Stimulated activated CD8-positive, alpha-beta memory T cell treated with anti-CD3 and anti-CD28 coated beads, Interleukin-4, amount 100 ng/mL, for 24 hours (primary cell): ENCODE measurements around the gene UXT.
"Not testable (repeated sequence)": the region's sequence is repeated elsewhere in the genome, so short reads cannot be mapped to it uniquely, and the experiment has no call there.

Source experiments
- DNase-seq: peaks from one replicate; pipeline ENCODE4 v3.0.0-alpha.2; 2020; ENCODE audit warnings: low read depth

Gene UXT, protein sequence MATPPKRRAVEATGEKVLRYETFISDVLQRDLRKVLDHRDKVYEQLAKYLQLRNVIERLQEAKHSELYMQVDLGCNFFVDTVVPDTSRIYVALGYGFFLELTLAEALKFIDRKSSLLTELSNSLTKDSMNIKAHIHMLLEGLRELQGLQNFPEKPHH

GRCh38 chrX:47658684-47659420, at the start of gene UXT:
Gene UXT, minus strand, starts transcription at chrX:47659180. Its CDS starts 253 bp downstream, at chrX:47658927.
- peak; percentile 85 for DNase-seq

DNA sequence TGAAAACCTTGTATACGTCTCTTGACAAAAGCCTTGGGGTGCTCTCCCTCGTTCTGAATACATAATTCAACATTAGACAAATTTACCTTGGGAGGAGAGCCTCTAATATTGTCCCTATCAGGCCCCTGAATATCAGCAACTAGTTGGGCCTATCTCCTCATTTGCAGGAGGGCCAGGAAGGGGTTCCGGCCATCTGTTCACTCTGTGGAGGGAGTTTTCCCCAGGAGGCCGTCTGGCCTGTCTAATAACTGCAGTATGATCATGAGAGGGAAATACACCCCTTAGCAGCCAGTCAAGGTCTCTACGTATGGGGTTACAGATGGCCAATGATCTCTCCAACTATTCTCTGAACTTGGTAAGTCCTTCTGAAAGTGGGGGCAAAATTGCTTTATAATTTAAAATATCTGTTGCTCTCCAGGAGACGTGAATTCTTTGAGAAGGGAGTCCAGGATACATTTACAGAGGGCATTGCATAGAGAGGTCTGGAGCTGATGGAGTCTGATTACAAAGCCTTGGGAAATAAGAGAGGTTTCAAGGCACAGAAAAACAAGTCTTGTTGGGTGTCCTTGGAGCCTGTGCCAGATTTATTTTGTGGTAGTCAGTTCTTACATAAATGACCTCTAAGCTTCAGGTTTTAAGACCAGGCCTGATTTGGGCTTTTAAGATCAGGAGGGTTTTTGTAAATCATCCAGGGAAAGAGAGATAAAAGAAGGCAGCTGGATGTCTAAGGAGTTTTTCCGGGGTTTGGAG, 48.2 kb upstream of the UXT start:
- no peak for DNase-seq

DNA sequence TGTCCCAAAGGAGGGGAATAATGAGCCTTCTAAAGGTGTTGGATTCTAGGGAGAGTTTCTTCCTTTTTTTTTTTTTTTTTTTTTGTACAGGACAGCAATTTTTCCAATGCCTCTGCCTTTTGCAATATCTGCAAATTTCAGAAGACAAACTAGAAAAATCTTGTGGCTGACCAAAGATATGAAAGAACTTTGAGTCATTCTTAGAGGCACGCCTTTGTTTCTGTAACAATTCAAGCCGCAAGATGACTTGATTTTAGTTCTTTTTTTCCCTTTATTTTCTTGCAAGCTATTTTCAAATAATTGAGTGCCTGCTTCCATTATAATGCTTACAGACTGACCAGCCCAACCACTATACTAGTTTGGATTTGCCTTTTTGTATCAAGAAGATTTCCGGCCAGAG, 47.6 kb upstream of the UXT start:
- no peak for DNase-seq

DNA sequence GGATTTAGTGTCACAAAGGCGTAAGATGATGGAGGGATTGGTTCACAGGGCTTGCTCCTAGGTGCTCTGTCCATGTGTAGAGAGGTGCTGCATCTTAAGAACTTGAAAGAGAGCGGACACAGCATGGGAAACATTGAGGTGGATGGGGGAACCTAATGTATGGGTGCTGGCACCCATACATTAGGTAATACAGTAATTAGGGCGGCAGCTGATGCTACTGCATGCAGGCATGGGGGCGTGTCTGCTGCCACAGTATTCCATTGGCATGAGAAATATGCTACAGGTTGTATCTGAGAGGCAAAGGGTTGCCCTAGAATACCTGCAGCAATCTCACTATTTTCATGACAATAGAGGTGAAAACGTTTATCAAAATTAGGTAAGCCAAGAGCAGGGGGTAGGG, 45.8 kb upstream of the UXT start:
- no peak for DNase-seq

DNA sequence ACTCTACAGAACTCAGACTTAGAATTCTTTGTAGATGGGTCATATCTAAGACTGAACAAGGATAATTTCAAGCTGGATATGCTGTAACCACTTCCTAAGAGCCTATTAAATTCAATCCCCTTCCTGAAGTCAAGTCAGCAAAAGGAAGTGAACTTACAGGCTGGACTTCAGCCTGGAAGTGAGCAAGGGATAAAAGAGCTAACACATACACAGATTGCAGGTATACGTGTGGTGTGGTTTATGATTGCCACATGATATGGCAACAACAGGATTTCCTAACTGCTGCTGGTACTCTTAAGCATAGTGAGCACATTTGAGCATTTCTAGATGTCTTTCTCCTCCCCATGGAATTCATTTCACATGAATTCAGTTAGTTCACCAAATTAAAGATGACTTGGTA, 38.2 kb upstream of the UXT start:
- DNase-seq, result no peak

GRCh38 chrX:47690175-47690574, 31.2 kb upstream of the UXT start:
- no peak for DNase-seq

DNA sequence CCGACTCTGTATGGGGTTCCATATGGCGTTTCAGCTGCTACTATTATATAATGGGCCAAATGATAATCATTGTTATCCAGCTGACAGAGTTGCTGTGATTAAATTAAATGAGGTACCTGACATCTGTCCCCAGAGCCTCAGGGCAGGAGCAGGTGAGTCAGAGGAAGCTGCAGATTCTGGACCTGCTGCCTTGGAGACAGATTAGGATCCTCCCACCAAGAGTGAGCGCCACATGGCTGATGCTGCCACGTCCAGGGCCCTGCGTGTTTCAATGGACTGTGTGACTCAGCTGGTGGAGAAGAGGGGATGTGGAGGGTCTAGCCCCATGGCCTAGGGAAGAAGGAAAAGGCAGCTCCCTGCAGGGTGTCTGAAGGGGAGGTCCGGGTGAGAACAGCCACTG, 28.3 kb upstream of the UXT start:
- DNase-seq, result no peak

DNA sequence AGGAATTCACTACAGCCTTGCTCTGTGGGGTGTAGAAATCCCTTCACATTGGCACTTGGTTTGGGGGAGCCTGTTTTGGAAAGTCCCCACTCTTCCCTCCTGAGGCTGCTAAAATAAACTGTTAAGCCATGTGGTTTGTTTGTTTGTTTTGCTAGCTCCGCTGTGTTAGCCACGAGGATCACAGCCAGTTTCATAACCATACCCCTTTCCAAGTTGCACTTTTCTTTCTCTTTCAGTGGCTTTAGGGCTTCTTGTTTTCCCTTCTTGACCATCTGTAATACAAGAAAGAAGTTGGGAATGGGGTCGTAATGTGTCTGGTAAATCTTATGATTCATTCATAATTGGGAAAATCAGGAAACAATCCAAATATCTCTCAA, 24.8 kb upstream of the UXT start:
- no peak for DNase-seq

DNA sequence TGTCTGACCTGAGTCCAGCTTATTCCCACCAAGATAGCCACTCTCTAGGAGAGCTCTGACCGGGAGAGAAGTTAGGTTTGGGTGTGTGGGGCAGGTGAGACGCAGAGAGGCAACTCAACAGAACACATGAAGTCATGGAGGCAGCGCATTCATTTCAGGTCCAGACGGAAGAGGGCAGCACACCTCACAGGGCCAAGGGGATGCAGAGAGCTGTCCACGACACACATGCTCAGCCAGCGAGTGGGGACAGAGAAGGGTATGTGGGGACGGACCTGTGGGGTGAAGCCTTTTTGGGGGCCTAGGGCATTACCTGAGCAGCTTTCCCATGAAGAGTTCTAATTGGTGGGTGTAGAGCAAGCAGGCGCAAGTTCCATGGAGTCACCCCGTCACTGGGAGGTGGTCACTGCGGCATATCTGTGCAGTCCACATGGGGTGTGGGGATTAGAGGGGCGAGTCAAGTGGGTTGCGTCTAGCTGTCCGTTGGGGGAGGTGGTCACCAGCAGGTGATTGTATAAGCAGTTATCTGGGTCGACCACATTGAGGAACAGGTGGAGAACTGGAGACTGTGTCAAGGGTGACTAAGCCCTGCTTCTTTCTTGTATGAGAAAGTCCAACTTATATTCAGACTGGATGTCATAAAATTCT, 24.3 kb upstream of the UXT start:
- DNase-seq, result no peak

DNA sequence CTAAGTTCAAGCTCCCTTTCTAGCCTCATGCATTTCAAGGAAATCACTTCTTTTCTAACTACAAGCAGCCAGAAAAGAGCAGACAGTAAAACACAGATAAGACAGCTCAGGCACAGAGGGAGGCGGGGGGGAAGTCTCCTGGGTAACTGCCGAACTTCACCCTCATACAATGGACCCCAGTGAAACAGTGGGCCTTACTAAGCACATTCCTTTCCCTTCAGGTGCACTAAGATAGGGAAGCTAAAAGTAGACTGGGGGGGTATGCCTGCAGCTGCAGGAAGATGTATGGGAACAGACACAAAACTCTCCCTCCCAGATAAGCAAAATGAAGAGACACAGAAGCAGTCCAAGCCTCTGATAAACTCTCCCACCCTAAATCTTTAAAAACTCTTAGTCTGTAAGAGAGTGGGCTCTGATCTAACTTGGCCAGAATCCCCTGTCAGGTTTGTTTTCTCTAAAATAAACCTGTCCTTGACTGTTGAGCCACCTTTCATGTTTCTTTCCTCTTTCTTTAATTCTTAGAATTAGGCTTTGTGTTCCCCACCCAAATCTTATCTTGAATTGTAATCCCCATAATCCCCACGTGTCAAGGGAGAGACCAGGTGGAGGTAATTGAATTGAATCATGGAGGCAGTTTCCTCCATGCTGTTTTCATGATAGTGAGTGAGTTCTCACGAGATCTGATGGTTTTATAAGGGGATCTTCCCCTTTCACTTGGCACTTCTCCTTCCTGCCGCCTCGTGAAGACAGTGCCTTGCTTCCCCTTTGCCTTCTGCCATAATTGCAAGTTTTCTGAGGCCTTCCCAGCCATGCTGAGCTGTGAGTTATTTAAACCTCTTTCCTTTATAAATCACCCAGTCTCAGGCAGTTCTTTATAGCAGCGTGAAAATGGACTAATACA, 17.2 kb upstream of the UXT start:
- not testable (repeated sequence) for DNase-seq

DNA sequence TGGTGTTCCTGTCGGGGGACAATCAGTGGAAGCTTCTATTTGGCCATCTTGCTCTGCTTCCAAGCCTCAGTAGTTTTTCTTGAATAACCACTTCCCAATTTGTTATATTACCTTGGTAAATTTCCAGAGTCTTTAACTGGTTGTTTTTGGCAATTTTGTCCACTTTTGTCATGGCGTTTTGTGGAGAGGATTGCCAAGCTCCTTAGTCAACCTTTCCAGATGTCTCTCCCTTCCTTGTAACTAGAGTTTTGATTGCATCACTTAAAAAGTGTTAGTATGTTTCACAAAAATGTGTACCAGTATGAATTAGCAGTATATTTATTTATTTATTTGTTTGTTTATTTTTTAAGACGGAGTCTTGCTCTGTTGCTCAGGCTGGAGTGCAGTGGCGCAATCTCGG, 15.8 kb upstream of the UXT start:
- DNase-seq, result no peak

DNA sequence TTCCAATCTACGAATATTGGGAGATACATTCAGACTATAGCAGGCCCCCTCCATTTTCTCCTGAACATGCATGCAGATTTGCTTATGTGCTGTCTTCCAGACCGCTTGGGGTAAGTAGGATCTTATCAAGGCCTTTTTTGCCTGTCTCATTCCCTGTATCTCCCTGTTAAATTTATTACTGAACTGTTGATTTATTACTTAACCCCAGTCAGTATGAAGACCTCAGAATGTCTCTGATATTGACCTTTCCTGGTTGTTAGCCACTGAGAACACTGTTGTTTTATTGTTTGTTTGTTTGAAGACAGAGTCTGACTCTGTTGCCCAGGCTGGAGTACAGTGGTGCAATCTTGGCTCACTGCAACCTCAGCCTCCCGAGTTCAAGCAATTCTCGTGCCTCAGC, 6.8 kb upstream of the UXT start:
- DNase-seq, result not testable (repeated sequence)

DNA sequence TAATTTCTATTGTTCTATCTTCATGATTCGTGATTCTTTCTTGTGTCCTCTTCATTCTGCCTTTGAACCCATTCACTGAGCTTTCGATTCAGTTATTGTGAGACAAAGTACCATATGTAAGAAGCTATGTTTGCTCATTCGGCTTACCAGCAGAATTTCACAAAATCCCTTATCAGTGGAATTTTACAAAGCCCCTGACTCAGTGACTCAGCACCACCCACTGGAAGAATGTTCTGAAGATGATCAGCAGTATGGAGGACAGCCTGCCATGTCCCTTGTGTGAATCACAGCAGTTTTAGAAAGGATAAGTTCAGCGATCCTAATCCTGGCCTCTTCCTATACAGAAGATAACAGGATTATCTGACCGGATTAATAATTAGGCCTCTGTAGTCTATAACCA, 5.8 kb upstream of the UXT start:
- DNase-seq, result no peak

DNA sequence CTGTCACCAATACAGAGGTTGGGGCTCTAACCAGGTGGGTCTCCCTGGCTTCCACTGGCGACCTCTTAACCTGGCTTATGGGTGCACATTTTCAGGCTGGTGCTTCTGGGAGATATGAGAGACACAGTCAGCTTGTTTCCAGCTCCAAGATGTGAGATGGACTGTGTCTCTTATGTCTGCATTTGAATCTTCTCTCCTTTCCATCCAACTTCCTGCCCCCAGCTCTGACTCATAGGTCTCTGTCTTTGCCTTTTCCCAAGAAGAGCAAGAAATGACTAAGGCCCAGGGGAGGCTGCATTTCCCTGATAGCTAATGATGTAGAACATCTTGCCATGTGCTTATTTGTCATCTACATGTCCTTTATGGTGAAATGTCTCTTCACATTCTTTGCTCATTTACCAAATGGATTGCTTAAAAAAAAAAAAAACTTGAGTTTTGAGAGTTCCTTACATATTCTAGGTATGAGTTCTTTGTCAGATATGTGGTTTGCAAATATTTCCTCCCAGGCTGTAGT, 3.2 kb upstream of the UXT start:
- DNase-seq, result peak; percentile 18

GRCh38 chrX:47661539-47661938, 2.6 kb upstream of the UXT start:
- DNase-seq, result no peak

- no peak for DNase-seq
Measured at GRCh38 chrX:47659421-47659726, 394 bp upstream of the UXT start.

GRCh38 chrX:47658301-47658683, 688 bp downstream of the UXT start:
- no peak for DNase-seq

- no peak for DNase-seq
Measured at GRCh38 chrX:47651043-47651905, 7.7 kb downstream of the UXT start.

GRCh38 chrX:47650164-47651042, 8.6 kb downstream of the UXT start, which contains the start of gene ELK1:
Gene ELK1, minus strand, starts transcription at chrX:47650563. Its CDS starts 9,122 bp downstream, at chrX:47641441.
- peak; percentile 78 for DNase-seq

- DNase-seq, result no peak
Measured at GRCh38 chrX:47649781-47650163, 9.2 kb downstream of the UXT start.
